A549 (cell line): ENCODE measurements around the gene MARCHF11. TPM values are rescaled to one million over a fixed set of nuclear protein-coding genes. Genes with fewer than 3 reads are reported as not detected.

ENCODE experiments used
- ATAC-seq, 2 experiments: fragments of 200-7000 bp in 1 of 2; fragments of >200 bp in 1 of 2; cut with Nextera tagmentation in 1 of 2; cut with Tn5 transposase in 1 of 2; 3 replicates each; pipeline versions ENCODE4 v1.8.0 to v1.9.1; 2018 to 2020; ENCODE audit warnings: mild to moderate bottlenecking in 1 of 2, moderate library complexity in 1 of 2
- CTCF ChIA-PET: fragments of 300-600 bp; sonication (Branson Sonifier 250); formaldehyde crosslinking; extraction: SDS; loops from one replicate; lab custom pipeline; 2021; ENCODE audit warnings: antibody characterized with exemption, inconsistent platforms; lab: Yijun Ruan, JAX
- POLR2A ChIA-PET: fragments of 350-600 bp; formaldehyde crosslinking; extraction: SDS; loops from one replicate; lab custom pipeline; 2021; ENCODE audit warnings: antibody characterized with exemption, inconsistent platforms; lab: Yijun Ruan, JAX
- DNase-seq, 2 experiments: peaks; one replicate each; pipeline versions ENCODE4 v3.0.0 to v3.0.0-alpha.2; 2011 to 2016; ENCODE audit warnings: low read depth in 1 of 2, low spot score in 1 of 2
- FAIRE-seq: peaks from 2 replicates; lab custom pipeline; 2011; peaks lifted over from hg19 to GRCh38; lab: Jason Lieb, UNC
- H3K27ac ChIP-seq, 2 experiments: fragments of >200 bp; sonication (Bioruptor Twin); formaldehyde crosslinking; 3 replicates each; pipeline ENCODE4 v1.5.1; 2016 to 2017
- H3K4me1 ChIP-seq: fragments of >200 bp; sonication (Bioruptor Twin); formaldehyde crosslinking; 3 replicates; pipeline ENCODE4 v1.6.1; 2016
- H3K4me2 ChIP-seq: fragments of >200 bp; sonication (Bioruptor Twin); formaldehyde crosslinking; 3 replicates; pipeline ENCODE4 v1.6.1; 2016
- H3K4me3 ChIP-seq: fragments of >200 bp; sonication (Bioruptor Twin); formaldehyde crosslinking; 3 replicates; pipeline ENCODE4 v1.5.1; 2016
- H3K9me3 ChIP-seq: fragments of >200 bp; sonication (Bioruptor Twin); formaldehyde crosslinking; 3 replicates; pipeline ENCODE4 v1.6.1; 2016
- BHLHE40 ChIP-seq: IDR thresholded peaks from 2 replicates; pipeline ENCODE4 v1.6.1; 2012; ENCODE audit warnings: low read depth, low read length, inconsistent platforms
- CBX2 ChIP-seq: fragments of 200-600 bp; sonication (generic); IDR thresholded peaks from 2 replicates; pipeline ENCODE4 v1.6.1; 2016; ENCODE audit warnings: low read depth, mild to moderate bottlenecking, borderline replicate concordance
- CEBPB ChIP-seq, 2 experiments: fragments of >200 bp in 1 of 2; sonication (Bioruptor Twin) in 1 of 2; formaldehyde crosslinking in 1 of 2; IDR thresholded peaks; 2 replicates each; pipeline ENCODE4 v1.6.1; 2012 to 2016
- CHD2 ChIP-seq: fragments of 150-350 bp; IDR thresholded peaks from 2 replicates; pipeline ENCODE4 v1.6.1; 2014; ENCODE audit warnings: low read length; ENCODE audit not compliant: partially characterized antibody
- ESRRA ChIP-seq: fragments of 150-350 bp; IDR thresholded peaks from 2 replicates; pipeline ENCODE4 v1.6.1; 2014; ENCODE audit warnings: mild to moderate bottlenecking, low read length, borderline replicate concordance
- FOSL2 ChIP-seq, 2 experiments: fragments of 450-650 bp in 1 of 2; fragments of >200 bp in 1 of 2; sonication (Bioruptor Twin) in 1 of 2; formaldehyde crosslinking; IDR thresholded peaks; 2 replicates each; pipeline versions ENCODE4 v1.5.0 to v1.6.1; 2016 to 2020; ENCODE audit warnings: mild to moderate bottlenecking in 1 of 2, moderate library complexity in 1 of 2
- HDAC2 ChIP-seq: fragments of 200-600 bp; sonication (generic); IDR thresholded peaks from 2 replicates; pipeline ENCODE4 v1.6.1; 2016
- NFE2L2 ChIP-seq: fragments of 150-350 bp; conservative IDR thresholded peaks from 2 replicates; pipeline ENCODE4 v1.6.1; 2014; ENCODE audit warnings: low read length
- NR3C1 ChIP-seq: fragments of >200 bp; sonication (Bioruptor Twin); formaldehyde crosslinking; IDR thresholded peaks from 3 replicates; pipeline ENCODE4 v1.6.1; 2017
- POLR2AphosphoS2 ChIP-seq: conservative IDR thresholded peaks from 2 replicates; pipeline ENCODE4 v1.6.1; 2012; ENCODE audit warnings: low read length, improper control_type of control experiment, inconsistent platforms
- RARB ChIP-seq: fragments of 250-450 bp; sonication (Bioruptor Pico); IDR thresholded peaks from 2 replicates; pipeline ENCODE4 v1.8.0; 2021; ENCODE audit warnings: mild to moderate bottlenecking, moderate library complexity
- SREBF2 ChIP-seq: fragments of 450-650 bp; IDR thresholded peaks from 2 replicates; pipeline ENCODE4 v1.6.1; 2014; ENCODE audit warnings: mild to moderate bottlenecking, moderate library complexity
- WGBS: methylation state at CpG from one replicate; pipeline ENCODE4 v1.1.6; 2017; ENCODE audit errors: missing lambda C conversion rate; 5-methylcytosine and 5-hydroxymethylcytosine counted together
- polyA plus RNA-seq, 4 experiments: library from polyadenylated mRNA; depleted of rRNA in 3 of 4; stranded (reverse); fragments of >200 nt; fragmentation: RNase III in 1 of 4; extraction: RNeasy Plus Mini Kit Qiagen cat#74134 plus additional on column Dnase treatment in 1 of 4; gene quantifications; 2 replicates in 3 of 4; 3 replicates in 1 of 4; pipeline ENCODE4 v1.2.3, GENCODE V29; 2011 to 2017
- TF ChIP-seq, protein P1 (sequence below): fragments of 200-600 bp; sonication (generic); IDR thresholded peaks from 2 replicates; pipeline ENCODE4 v1.6.1; 2016; ENCODE audit warnings: antibody characterized with exemption, mild to moderate bottlenecking, moderate library complexity
- TF ChIP-seq, protein P2 (sequence below): IDR thresholded peaks from 2 replicates; pipeline ENCODE4 v1.6.1; 2012
- TF ChIP-seq, protein P3 (sequence below): IDR thresholded peaks from 2 replicates; pipeline ENCODE4 v1.6.1; 2012
- TF ChIP-seq, protein P4 (sequence below): fragments of >200 bp; sonication (Bioruptor Twin); formaldehyde crosslinking; IDR thresholded peaks from 2 replicates; pipeline ENCODE4 v1.6.1; 2016

MARCHF11 gene
- polyA plus RNA-seq, 2 of the 4 experiments (the other 2 are of a cell fraction) = not detected

DNA sequence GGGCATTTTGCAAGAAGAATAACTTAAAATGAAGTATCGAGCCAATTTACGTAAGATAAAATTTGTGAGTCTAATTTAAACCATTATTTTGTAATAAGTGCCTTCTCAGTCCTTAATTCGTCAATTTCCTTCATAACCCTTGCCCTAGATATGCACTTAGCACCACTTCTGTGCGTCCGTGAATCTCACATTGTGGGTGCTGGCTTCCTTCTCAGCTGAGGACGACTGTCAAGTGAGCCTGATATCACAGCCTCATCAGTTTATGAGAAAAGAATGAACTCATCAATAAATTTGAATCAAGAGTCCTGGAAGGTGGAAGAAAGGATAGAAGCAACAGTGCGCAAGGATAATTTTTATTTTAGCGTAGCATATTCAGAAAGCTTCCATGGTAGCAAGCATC is 64.5 kb downstream of the MARCHF11 start (continued):
- TF ChIP-seq, protein P1, sequence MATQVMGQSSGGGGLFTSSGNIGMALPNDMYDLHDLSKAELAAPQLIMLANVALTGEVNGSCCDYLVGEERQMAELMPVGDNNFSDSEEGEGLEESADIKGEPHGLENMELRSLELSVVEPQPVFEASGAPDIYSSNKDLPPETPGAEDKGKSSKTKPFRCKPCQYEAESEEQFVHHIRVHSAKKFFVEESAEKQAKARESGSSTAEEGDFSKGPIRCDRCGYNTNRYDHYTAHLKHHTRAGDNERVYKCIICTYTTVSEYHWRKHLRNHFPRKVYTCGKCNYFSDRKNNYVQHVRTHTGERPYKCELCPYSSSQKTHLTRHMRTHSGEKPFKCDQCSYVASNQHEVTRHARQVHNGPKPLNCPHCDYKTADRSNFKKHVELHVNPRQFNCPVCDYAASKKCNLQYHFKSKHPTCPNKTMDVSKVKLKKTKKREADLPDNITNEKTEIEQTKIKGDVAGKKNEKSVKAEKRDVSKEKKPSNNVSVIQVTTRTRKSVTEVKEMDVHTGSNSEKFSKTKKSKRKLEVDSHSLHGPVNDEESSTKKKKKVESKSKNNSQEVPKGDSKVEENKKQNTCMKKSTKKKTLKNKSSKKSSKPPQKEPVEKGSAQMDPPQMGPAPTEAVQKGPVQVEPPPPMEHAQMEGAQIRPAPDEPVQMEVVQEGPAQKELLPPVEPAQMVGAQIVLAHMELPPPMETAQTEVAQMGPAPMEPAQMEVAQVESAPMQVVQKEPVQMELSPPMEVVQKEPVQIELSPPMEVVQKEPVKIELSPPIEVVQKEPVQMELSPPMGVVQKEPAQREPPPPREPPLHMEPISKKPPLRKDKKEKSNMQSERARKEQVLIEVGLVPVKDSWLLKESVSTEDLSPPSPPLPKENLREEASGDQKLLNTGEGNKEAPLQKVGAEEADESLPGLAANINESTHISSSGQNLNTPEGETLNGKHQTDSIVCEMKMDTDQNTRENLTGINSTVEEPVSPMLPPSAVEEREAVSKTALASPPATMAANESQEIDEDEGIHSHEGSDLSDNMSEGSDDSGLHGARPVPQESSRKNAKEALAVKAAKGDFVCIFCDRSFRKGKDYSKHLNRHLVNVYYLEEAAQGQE = no peak

DNA sequence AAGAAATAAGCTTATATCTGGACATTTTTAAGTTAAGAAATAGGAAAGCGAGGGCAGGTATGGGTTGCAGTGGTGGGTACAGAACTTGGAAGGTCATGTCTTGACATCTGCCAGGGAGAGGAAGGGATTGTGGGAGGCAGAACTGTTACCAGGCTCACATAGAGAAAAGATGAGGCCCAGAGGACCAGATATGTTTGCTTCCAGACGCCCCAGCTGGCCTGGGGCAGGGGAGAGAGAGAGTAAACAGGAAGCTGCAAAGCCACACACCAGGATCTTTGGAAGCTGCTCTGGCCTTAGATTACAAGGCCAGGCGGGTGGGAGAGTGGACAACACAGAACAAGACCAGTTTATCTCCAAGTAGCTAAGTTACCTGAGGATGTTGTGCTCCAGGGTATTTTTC is 71.2 kb downstream of the MARCHF11 start:
- ATAC-seq = no peak
- TF ChIP-seq POLR2AphosphoS2 = no peak
- WGBS = 4% methylated on average over 3 of the region's 3 CpGs
- no peak overlapping the region for H3K4me3 ChIP-seq
- no peaks in the 10 kb centered on the region for H3K9me3 ChIP-seq
- ChIA-PET POLR2A (no interaction called here), CTCF (interaction anchor here (1.0 kb wide), 1 partner anchor 8 kb away, joined by 3 read pairs; no protein-coding TSS in a partner anchor)
- no peak for FAIRE-seq
- H3K4me1 ChIP-seq = no peaks in the 10 kb centered on the region
- DNase-seq = no peak
- no peak overlapping the region for H3K27ac ChIP-seq
- no peak overlapping the region for H3K4me2 ChIP-seq

DNA sequence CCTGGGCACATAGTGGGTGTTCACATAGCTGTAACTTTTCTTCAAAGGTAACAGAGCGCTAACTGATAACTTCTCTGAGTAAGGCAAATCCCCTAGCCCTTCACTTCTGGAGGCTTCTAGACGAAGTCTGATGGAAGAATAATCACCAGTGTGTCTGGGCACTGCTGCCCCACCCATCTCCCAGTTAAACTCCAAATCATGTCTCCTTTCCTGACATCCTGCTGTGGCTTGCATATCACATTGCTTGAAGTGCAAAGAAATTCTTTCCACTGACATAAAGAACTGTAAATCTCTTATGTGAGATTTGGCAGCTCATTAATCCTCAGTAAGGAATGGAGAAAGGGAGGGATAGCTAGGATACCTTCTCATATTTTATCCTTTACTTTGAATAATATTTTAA is 74.6 kb downstream of the MARCHF11 start:
- Histone ChIP-seq H3K4me1 (no peaks in the 10 kb centered on the region), H3K27ac (no peak overlapping the region), H3K9me3 (no peaks in the 10 kb centered on the region), H3K4me2 (no peak overlapping the region), H3K4me3 (no peak overlapping the region)
- WGBS = 45% methylated on average over 2 of the region's 2 CpGs
- no peak for TF ChIP-seq CBX2
- TF ChIP-seq, protein P2, sequence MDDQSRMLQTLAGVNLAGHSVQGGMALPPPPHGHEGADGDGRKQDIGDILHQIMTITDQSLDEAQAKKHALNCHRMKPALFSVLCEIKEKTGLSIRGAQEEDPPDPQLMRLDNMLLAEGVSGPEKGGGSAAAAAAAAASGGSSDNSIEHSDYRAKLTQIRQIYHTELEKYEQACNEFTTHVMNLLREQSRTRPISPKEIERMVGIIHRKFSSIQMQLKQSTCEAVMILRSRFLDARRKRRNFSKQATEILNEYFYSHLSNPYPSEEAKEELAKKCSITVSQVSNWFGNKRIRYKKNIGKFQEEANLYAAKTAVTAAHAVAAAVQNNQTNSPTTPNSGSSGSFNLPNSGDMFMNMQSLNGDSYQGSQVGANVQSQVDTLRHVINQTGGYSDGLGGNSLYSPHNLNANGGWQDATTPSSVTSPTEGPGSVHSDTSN = no peak
- no peak for TF ChIP-seq RARB (CRISPR knock-in tag)
- ATAC-seq (no peak), FAIRE-seq (no peak), DNase-seq (no peak)
- POLR2A ChIA-PET = no interaction called here
- CTCF ChIA-PET = no interaction called here

DNA sequence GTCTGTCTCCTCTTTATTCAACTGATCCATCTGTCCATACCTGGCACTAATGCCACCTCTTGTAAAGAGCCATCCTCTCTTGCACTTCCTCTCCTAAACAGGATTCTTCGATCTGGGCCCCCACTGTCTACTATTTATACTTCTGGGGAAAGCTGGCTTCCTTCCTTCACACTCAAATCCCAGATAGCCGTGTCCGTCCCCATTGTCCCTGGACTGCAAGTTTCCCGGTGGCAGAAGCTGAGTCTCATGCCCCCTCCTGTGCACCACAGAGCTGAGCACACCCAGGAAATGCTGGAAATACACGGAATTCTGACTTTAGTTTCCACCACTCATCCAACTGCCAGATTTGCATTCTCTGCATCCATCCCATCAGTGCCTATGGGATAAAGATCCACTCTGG is 84.0 kb downstream of the MARCHF11 start:
- no peaks in the 10 kb centered on the region for H3K9me3 ChIP-seq
- no peak for TF ChIP-seq BHLHE40
- TF ChIP-seq SREBF2 = no peak
- TF ChIP-seq ESRRA = no peak
- no peak for TF ChIP-seq FOSL2 (IDR thresholded peaks at IDR 0.05)
- TF ChIP-seq FOSL2 (CRISPR knock-in tag; IDR thresholded peaks at IDR 0.05) = no peak
- TF ChIP-seq, protein P3, sequence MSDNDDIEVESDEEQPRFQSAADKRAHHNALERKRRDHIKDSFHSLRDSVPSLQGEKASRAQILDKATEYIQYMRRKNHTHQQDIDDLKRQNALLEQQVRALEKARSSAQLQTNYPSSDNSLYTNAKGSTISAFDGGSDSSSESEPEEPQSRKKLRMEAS = no peak
- no peak for TF ChIP-seq NFE2L2
- TF ChIP-seq, protein P2 = no peak
- no peak for TF ChIP-seq CEBPB (IDR thresholded peaks at IDR 0.05)
- TF ChIP-seq, protein P4, sequence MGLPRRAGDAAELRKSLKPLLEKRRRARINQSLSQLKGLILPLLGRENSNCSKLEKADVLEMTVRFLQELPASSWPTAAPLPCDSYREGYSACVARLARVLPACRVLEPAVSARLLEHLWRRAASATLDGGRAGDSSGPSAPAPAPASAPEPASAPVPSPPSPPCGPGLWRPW = no peak
- no peak for TF ChIP-seq NR3C1
- TF ChIP-seq HDAC2 = no peak
- no peak for TF ChIP-seq CHD2
- 11% methylated on average over 5 of the region's 5 CpGs for WGBS
- no peak overlapping the region for H3K4me3 ChIP-seq
- ChIA-PET POLR2A (no interaction called here), CTCF (no interaction called here)
- H3K4me1 ChIP-seq = no peaks in the 10 kb centered on the region
- H3K4me2 ChIP-seq = no peak overlapping the region
- DNase-seq (no peak), FAIRE-seq (no peak), ATAC-seq (no peak)
- no peak overlapping the region for H3K27ac ChIP-seq
